ENCODE data around the gene EXOSC5. TPM values are rescaled to one million over a fixed set of nuclear protein-coding genes. Genes with fewer than 3 reads are reported as not detected.

EXOSC5 gene
- total and polyA plus RNA-seq, 10 of the 15 experiments (the other 5 are each of a cell fraction or from before 2014, with no cell fraction given), result 15.8 to 123 (median 52.7) TPM

DNA sequence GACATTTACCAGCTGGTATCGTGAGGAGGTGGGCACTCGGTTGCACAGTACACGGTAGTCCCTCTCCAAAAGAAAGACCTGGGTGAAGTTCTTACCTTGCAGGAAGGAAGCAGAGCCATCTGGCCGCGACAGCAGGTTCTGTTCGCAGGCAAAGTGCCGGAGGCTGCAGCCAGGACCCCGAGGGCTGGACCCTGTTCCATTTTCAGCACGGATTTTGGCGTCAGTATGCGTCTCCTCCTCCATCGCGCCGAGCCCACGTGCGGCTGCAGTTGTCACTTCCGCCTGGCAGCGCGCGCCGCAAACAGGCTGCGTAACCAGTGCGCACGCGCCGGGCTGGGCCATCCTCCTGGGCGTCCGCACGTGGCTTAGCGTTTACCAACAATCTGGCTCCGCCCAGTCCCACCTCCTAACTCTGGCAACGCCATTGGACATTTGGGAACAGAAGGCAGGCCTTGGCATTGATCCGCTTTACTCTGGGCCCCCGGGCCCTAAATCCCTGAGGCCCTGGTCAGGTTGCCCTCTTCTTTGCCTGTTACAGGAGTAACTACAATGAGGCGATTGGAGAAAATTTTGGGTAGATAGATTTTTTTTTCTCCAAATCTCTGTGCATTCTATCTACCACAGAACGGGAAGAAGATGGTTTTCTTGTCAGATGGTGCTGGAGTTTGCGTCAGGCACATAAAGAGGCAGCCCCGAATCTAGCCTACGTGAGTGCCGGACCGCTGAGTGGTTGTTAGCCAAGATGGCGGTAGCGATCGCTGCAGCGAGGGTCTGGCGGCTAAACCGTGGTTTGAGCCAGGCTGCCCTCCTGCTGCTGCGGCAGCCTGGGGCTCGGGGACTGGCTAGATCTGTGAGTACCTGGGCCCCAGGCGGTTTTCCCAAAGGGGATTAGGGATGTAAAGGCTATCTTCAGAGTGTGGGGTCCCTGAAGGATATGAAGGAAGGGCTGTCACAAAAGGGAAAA is at the start of gene EXOSC5, which contains the start of gene BCKDHA (continued):
- TF ChIP-seq, protein P1, sequence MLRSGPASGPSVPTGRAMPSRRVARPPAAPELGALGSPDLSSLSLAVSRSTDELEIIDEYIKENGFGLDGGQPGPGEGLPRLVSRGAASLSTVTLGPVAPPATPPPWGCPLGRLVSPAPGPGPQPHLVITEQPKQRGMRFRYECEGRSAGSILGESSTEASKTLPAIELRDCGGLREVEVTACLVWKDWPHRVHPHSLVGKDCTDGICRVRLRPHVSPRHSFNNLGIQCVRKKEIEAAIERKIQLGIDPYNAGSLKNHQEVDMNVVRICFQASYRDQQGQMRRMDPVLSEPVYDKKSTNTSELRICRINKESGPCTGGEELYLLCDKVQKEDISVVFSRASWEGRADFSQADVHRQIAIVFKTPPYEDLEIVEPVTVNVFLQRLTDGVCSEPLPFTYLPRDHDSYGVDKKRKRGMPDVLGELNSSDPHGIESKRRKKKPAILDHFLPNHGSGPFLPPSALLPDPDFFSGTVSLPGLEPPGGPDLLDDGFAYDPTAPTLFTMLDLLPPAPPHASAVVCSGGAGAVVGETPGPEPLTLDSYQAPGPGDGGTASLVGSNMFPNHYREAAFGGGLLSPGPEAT (IDR thresholded peaks at IDR 0.05; ENCODE audit: low read depth), result peak; percentile 98
- TF ChIP-seq CBX3 (IDR thresholded peaks at IDR 0.05; ENCODE audit: borderline replicate concordance, low read depth) (no peak), ZNF207 (IDR thresholded peaks at IDR 0.05; ENCODE audit: borderline replicate concordance) (peak; percentile 71; the same call in 1 of the 2 replicates), MYC (IDR thresholded peaks at IDR 0.05; ENCODE audit: insufficient read depth, insufficient read length, insufficient replicate concordance, low read length, severe bottlenecking) (peak; percentile 97), CBFB (IDR thresholded peaks at IDR 0.05; ENCODE audit: low read depth) (peak; percentile 77), NR2F1 (conservative IDR thresholded peaks at IDR 0.05) (no peak), MTA2 (IDR thresholded peaks at IDR 0.05; ENCODE audit: low read depth) (no peak), YY1 (IDR thresholded peaks at IDR 0.05; ENCODE audit: low read depth, low read length) (peak; percentile 95), SUPT20H (IDR thresholded peaks at IDR 0.05; ENCODE audit: borderline replicate concordance, control insufficient read depth, low read depth, low read length) (no peak), SREBF2 (IDR thresholded peaks at IDR 0.05; ENCODE audit: low read length) (no peak), EED (IDR thresholded peaks at IDR 0.05; ENCODE audit: low read depth) (no peak), ZNF24 (IDR thresholded peaks at IDR 0.05) (peak; percentile 93), TCF12 (IDR thresholded peaks at IDR 0.05; ENCODE audit: low read depth, low read length) (0 out of 2 replicates have a peak, but pooled peaks have one; percentile 10), HDGF (IDR thresholded peaks at IDR 0.05) (peak; percentile 81), RCOR1 (conservative IDR thresholded peaks at IDR 0.05; ENCODE audit: low read depth, low read length) (no peak)
- TF ChIP-seq, protein P2, sequence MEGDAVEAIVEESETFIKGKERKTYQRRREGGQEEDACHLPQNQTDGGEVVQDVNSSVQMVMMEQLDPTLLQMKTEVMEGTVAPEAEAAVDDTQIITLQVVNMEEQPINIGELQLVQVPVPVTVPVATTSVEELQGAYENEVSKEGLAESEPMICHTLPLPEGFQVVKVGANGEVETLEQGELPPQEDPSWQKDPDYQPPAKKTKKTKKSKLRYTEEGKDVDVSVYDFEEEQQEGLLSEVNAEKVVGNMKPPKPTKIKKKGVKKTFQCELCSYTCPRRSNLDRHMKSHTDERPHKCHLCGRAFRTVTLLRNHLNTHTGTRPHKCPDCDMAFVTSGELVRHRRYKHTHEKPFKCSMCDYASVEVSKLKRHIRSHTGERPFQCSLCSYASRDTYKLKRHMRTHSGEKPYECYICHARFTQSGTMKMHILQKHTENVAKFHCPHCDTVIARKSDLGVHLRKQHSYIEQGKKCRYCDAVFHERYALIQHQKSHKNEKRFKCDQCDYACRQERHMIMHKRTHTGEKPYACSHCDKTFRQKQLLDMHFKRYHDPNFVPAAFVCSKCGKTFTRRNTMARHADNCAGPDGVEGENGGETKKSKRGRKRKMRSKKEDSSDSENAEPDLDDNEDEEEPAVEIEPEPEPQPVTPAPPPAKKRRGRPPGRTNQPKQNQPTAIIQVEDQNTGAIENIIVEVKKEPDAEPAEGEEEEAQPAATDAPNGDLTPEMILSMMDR (IDR thresholded peaks at IDR 0.05 in 2 of 3, conservative IDR thresholded peaks at IDR 0.05 in 1 of 3; ENCODE audit: control insufficient read depth in 2 of 3, extremely low read depth in 1 of 3, insufficient read depth in 1 of 3, low read depth in 3 of 3, low read length in 3 of 3), result no peak
- TF ChIP-seq, protein P3, sequence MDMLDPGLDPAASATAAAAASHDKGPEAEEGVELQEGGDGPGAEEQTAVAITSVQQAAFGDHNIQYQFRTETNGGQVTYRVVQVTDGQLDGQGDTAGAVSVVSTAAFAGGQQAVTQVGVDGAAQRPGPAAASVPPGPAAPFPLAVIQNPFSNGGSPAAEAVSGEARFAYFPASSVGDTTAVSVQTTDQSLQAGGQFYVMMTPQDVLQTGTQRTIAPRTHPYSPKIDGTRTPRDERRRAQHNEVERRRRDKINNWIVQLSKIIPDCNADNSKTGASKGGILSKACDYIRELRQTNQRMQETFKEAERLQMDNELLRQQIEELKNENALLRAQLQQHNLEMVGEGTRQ (IDR thresholded peaks at IDR 0.05; ENCODE audit: borderline replicate concordance, low read depth, low read length), result peak; percentile 70
- TF ChIP-seq, protein P4, sequence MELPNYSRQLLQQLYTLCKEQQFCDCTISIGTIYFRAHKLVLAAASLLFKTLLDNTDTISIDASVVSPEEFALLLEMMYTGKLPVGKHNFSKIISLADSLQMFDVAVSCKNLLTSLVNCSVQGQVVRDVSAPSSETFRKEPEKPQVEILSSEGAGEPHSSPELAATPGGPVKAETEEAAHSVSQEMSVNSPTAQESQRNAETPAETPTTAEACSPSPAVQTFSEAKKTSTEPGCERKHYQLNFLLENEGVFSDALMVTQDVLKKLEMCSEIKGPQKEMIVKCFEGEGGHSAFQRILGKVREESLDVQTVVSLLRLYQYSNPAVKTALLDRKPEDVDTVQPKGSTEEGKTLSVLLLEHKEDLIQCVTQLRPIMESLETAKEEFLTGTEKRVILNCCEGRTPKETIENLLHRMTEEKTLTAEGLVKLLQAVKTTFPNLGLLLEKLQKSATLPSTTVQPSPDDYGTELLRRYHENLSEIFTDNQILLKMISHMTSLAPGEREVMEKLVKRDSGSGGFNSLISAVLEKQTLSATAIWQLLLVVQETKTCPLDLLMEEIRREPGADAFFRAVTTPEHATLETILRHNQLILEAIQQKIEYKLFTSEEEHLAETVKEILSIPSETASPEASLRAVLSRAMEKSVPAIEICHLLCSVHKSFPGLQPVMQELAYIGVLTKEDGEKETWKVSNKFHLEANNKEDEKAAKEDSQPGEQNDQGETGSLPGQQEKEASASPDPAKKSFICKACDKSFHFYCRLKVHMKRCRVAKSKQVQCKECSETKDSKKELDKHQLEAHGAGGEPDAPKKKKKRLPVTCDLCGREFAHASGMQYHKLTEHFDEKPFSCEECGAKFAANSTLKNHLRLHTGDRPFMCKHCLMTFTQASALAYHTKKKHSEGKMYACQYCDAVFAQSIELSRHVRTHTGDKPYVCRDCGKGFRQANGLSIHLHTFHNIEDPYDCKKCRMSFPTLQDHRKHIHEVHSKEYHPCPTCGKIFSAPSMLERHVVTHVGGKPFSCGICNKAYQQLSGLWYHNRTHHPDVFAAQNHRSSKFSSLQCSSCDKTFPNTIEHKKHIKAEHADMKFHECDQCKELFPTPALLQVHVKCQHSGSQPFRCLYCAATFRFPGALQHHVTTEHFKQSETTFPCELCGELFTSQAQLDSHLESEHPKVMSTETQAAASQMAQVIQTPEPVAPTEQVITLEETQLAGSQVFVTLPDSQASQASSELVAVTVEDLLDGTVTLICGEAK (IDR thresholded peaks at IDR 0.05; ENCODE audit: borderline replicate concordance), result peak; percentile 63
- TF ChIP-seq, protein P5, sequence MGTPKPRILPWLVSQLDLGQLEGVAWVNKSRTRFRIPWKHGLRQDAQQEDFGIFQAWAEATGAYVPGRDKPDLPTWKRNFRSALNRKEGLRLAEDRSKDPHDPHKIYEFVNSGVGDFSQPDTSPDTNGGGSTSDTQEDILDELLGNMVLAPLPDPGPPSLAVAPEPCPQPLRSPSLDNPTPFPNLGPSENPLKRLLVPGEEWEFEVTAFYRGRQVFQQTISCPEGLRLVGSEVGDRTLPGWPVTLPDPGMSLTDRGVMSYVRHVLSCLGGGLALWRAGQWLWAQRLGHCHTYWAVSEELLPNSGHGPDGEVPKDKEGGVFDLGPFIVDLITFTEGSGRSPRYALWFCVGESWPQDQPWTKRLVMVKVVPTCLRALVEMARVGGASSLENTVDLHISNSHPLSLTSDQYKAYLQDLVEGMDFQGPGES (IDR thresholded peaks at IDR 0.05), result no peak

Data from GM12878 (cell line).